ENCODE results near the gene CSNK1D. TPM values are rescaled to one million over a fixed set of nuclear protein-coding genes. Genes with fewer than 3 reads are reported as not detected.

CSNK1D gene
- total RNA-seq, 1 experiment from 2014 or later = 196 TPM

DNA sequence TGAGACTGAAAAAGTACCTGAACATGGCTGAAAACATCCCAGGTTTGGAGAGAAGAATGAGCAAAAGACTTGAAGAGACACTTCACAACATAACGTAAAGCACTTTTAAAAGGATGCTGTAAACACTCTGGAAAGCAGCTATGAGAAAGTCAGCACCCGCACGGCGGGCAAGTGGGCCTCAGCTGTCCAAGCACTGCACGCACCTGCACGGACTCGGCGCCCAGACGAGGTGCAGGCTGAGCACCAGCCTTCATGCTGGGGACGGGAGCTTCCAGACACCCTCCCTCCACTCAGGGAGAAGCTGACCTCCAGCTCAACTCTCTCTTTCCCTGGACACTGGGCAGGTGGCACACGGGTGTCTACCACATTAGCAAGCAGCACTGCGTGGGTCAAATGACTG, 74.0 kb downstream of the CSNK1D start:
- Mint-ChIP-seq H3K9me3 (ENCODE audit: unreplicated experiment) (no peaks in the 10 kb centered on the region), H3K27ac (ENCODE audit: unreplicated experiment) (no peak overlapping the region), H3K4me1 (ENCODE audit: low read depth, unreplicated experiment) (no peaks in the 10 kb centered on the region), H3K27me3 (ENCODE audit: insufficient read depth, unreplicated experiment) (no peaks in the 10 kb centered on the region), H3K4me3 (ENCODE audit: unreplicated experiment) (no peak overlapping the region), H3K36me3 (ENCODE audit: insufficient read depth, unreplicated experiment) (peaks cover 6% of the 10 kb centered on the region)
- Histone ChIP-seq H3K4me1 (no peaks in the 10 kb centered on the region), H3K36me3 (ENCODE audit: control insufficient read depth, insufficient read depth, low read length) (no peaks in the 10 kb centered on the region), H3K27me3 (replicated peaks; ENCODE audit: control insufficient read depth, insufficient read depth, low read length) (no peaks in the 10 kb centered on the region), H3K9me3 (no peaks in the 10 kb centered on the region), H3K4me3 (ENCODE audit: low read depth, low read length) (no peak overlapping the region)
- DNase-seq = no peak
- CTCF ChIA-PET = no interaction called here
- intact Hi-C loops (cut with micrococcal nuclease; ENCODE audit: unreplicated experiment) = no loop called here
- POLR2A ChIA-PET = interaction anchor here (0.7 kb wide), 1 partner anchor 101 kb away, joined by 4 read pairs; no protein-coding TSS in a partner anchor
- TF ChIP-seq, protein P1, sequence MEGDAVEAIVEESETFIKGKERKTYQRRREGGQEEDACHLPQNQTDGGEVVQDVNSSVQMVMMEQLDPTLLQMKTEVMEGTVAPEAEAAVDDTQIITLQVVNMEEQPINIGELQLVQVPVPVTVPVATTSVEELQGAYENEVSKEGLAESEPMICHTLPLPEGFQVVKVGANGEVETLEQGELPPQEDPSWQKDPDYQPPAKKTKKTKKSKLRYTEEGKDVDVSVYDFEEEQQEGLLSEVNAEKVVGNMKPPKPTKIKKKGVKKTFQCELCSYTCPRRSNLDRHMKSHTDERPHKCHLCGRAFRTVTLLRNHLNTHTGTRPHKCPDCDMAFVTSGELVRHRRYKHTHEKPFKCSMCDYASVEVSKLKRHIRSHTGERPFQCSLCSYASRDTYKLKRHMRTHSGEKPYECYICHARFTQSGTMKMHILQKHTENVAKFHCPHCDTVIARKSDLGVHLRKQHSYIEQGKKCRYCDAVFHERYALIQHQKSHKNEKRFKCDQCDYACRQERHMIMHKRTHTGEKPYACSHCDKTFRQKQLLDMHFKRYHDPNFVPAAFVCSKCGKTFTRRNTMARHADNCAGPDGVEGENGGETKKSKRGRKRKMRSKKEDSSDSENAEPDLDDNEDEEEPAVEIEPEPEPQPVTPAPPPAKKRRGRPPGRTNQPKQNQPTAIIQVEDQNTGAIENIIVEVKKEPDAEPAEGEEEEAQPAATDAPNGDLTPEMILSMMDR (IDR thresholded peaks at IDR 0.05; ENCODE audit: insufficient read depth in 1 of 2, low read depth in 1 of 2, low read length in 1 of 2, severe bottlenecking in 1 of 2, unreplicated experiment in 1 of 2) = no peak
- BruUV-seq (replicated peaks) = no TSS peak

DNA sequence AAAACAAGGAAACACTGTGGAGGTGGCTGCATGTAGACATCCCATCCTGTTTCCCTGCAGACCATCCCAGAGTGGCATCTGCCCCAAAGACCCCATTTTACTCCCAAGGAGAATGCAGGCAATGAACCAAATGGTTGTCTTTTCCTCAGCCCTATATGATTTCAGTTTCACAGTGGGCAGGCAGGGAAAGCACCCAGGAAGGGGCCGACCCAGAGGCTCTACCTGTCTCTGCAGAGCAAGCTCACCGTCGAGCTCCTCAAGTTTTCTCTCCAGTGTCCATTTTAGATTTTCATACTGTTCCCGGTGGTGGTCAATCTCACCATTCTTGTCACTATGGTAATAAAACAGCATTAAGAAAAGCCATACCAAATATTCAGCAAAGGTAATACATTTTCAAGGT, 75.4 kb downstream of the CSNK1D start:
- Mint-ChIP-seq H3K27me3 (ENCODE audit: insufficient read depth, unreplicated experiment) (no peaks in the 10 kb centered on the region), H3K9me3 (ENCODE audit: unreplicated experiment) (no peaks in the 10 kb centered on the region), H3K27ac (ENCODE audit: unreplicated experiment) (no peak overlapping the region), H3K4me1 (ENCODE audit: low read depth, unreplicated experiment) (no peaks in the 10 kb centered on the region), H3K4me3 (ENCODE audit: unreplicated experiment) (no peak overlapping the region), H3K36me3 (ENCODE audit: insufficient read depth, unreplicated experiment) (peaks cover 6% of the 10 kb centered on the region)
- intact Hi-C loops (cut with micrococcal nuclease; ENCODE audit: unreplicated experiment) = no loop called here
- no peaks in the 10 kb centered on the region; the same call in 1 of the 2 replicates for H3K36me3 ChIP-seq (ENCODE audit: control insufficient read depth, insufficient read depth, low read length)
- no peaks in the 10 kb centered on the region for H3K27me3 ChIP-seq (replicated peaks; ENCODE audit: control insufficient read depth, insufficient read depth, low read length)
- BruUV-seq (replicated peaks) = no TSS peak
- POLR2A ChIA-PET = no interaction called here
- CTCF ChIA-PET = no interaction called here
- no peaks in the 10 kb centered on the region for H3K9me3 ChIP-seq
- H3K4me1 ChIP-seq = no peaks in the 10 kb centered on the region
- DNase-seq = no peak
- TF ChIP-seq, protein P1 (IDR thresholded peaks at IDR 0.05; ENCODE audit: insufficient read depth in 1 of 2, low read depth in 1 of 2, low read length in 1 of 2, severe bottlenecking in 1 of 2, unreplicated experiment in 1 of 2) = no peak
- H3K4me3 ChIP-seq (ENCODE audit: low read depth, low read length) = no peak overlapping the region

DNA sequence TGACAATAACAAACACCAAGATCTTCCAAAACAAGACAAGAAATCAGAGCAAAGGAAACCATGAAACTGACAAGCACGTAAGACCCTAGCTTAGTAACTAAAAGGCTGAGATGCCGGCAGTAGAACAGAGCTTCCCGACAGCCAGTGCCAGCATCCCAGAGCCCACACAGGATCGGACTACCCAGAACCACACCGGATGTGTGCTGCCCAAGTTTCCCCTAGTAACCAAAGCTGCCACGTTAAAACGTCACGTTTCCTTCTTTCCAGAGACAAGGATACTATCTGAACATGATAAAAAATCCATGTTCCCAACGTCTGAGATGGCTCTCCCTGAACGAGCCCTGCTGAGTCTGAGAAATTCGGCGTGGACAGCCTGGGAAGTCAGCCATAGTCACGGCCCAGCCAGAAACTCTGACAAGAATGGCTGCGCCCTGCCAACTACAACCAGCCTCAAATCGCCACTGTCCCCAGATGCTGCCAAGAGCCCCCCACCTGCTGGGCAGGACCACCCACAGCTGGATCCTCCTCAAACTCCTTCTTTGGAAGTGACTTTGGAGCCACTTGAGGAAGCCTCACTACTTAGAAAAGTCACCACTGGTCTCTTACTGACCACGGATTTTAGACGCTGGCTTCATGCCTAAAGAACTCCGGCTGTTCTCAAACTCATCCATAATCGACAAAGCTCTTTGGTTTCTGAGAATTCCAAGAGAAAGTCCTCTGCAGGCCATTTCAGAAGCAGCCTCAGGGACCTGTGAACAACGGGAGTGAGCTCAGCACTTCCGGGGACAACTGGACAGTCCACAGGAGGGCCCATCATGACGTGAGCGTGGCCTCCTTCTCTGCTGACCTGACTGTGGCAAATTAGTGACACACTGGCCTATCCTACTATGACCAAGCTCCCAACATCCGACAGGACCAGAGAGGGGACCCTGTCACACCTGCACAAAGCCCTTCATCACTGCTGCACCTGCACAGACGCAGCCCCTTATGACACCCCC, 77.5 kb downstream of the CSNK1D start:
- TF ChIP-seq, protein P1 (IDR thresholded peaks at IDR 0.05; ENCODE audit: insufficient read depth in 1 of 2, low read depth in 1 of 2, low read length in 1 of 2, severe bottlenecking in 1 of 2, unreplicated experiment in 1 of 2) = no peak
- peaks cover 6% of the 10 kb centered on the region for H3K36me3 Mint-ChIP-seq (ENCODE audit: insufficient read depth, unreplicated experiment)

More for the DNA sequence above, 77.5 kb downstream of the CSNK1D start:
- H3K9me3 ChIP-seq = no peaks in the 10 kb centered on the region
- Mint-ChIP-seq H3K4me1 (ENCODE audit: low read depth, unreplicated experiment) (no peaks in the 10 kb centered on the region), H3K4me3 (ENCODE audit: unreplicated experiment) (no peak overlapping the region), H3K9me3 (ENCODE audit: unreplicated experiment) (no peaks in the 10 kb centered on the region), H3K27ac (ENCODE audit: unreplicated experiment) (no peak overlapping the region), H3K27me3 (ENCODE audit: insufficient read depth, unreplicated experiment) (no peaks in the 10 kb centered on the region)
- intact Hi-C loops (cut with micrococcal nuclease; ENCODE audit: unreplicated experiment) = no loop called here
- DNase-seq = no peak
- BruUV-seq (replicated peaks) = no TSS peak
- no peaks in the 10 kb centered on the region; the same call in 1 of the 2 replicates for H3K36me3 ChIP-seq (ENCODE audit: control insufficient read depth, insufficient read depth, low read length)
- no peaks in the 10 kb centered on the region for H3K4me1 ChIP-seq
- POLR2A ChIA-PET = no interaction called here
- no peaks in the 10 kb centered on the region for H3K27me3 ChIP-seq (replicated peaks; ENCODE audit: control insufficient read depth, insufficient read depth, low read length)
- no peak overlapping the region for H3K4me3 ChIP-seq (ENCODE audit: low read depth, low read length)
- CTCF ChIA-PET = no interaction called here

All from Caco-2 (cell line).